ENCODE results near the gene FXYD1. TPM values are rescaled to one million over a fixed set of nuclear protein-coding genes. Genes with fewer than 3 reads are reported as not detected.

FXYD1 gene
- total and polyA plus RNA-seq, 2 donors (not counting 3 experiments of a cell fraction or from before 2014, with no cell fraction given), result not detected

GRCh38 chr19:35181387-35181786 lies 42.8 kb downstream of the FXYD1 start:
- H3K4me2 ChIP-seq (ENCODE audit: insufficient read depth, low read length), result no peak overlapping the region
- no peak overlapping the region for H3K4me3 ChIP-seq (replicated peaks in 1 of 3; ENCODE audit: insufficient read depth in 1 of 3, low read depth in 1 of 3, low read length in 3 of 3)
- no peaks in the 10 kb centered on the region for H4K20me1 ChIP-seq (replicated peaks; ENCODE audit: control insufficient read depth, extremely low read depth, insufficient read depth, low read length)
- peaks cover 0 to 4% of the 10 kb centered on the region in 2 experiments for H3K27me3 ChIP-seq (ENCODE audit: control insufficient read depth in 2 of 2, insufficient read depth in 2 of 2, low read length in 2 of 2)
- dilution Hi-C loops (cut with MboI; ENCODE audit: extremely low pct_ligation_motif_present, low sequenced_read_pairs), result no loop called here
- no TSS peak for BruUV-seq (replicated peaks)
- no peaks in the 10 kb centered on the region for H3K9me3 ChIP-seq (replicated peaks; ENCODE audit: control insufficient read depth, insufficient read depth, low read length)
- ChIA-PET CTCF (interaction anchor here (0.5 to 1.5 kb wide), 2 partner anchors 11 to 114 kb away, joined by 3 read pairs; no protein-coding TSS in a partner anchor), POLR2A (no interaction called here)
- H2AFZ ChIP-seq (ENCODE audit: low read depth, low read length), result no peak overlapping the region
- intact Hi-C loops (cut with micrococcal nuclease), result no loop called here
- no peak overlapping the region for H3K9ac ChIP-seq (replicated peaks; ENCODE audit: extremely low read depth, insufficient read depth, low read length)
- DNase-seq (ENCODE audit: low read depth, low spot score) (no peak), FAIRE-seq (no peak)
- no peaks in the 10 kb centered on the region for H3K9me1 ChIP-seq (replicated peaks; ENCODE audit: control insufficient read depth, extremely low read depth, insufficient read depth, low read length)
- peaks cover 4% of the 10 kb centered on the region for H3K4me1 ChIP-seq (ENCODE audit: control insufficient read depth, extremely low read depth, insufficient read depth, low read length)
- no peak overlapping the region for H3K27ac ChIP-seq (ENCODE audit: insufficient read depth, low read depth, low read length)
- no peaks in the 10 kb centered on the region for H3K36me3 ChIP-seq (ENCODE audit: control insufficient read depth in 2 of 2, extremely low read depth in 1 of 2, insufficient read depth in 2 of 2, low read length in 2 of 2)
- TF ChIP-seq FOS (IDR thresholded peaks at IDR 0.05; ENCODE audit: borderline replicate concordance, insufficient read depth, low read length) (no peak), JUN (IDR thresholded peaks at IDR 0.05; ENCODE audit: borderline replicate concordance, insufficient read depth, insufficient read length, low read depth) (no peak), EZH2 (IDR thresholded peaks at IDR 0.05; ENCODE audit: borderline replicate concordance, low read depth, low read length, severe bottlenecking) (no peak), POLR2A (IDR thresholded peaks at IDR 0.05; ENCODE audit: low read depth, low read length) (no peak), GATA2 (IDR thresholded peaks at IDR 0.05; ENCODE audit: insufficient read depth, insufficient read length, low read depth, low read length) (no peak), POLR2AphosphoS5 (IDR thresholded peaks at IDR 0.05; ENCODE audit: insufficient read depth, low read depth, low read length) (no peak), MYC (IDR thresholded peaks at IDR 0.05; ENCODE audit: low read depth, low read length) (no peak)
- TF ChIP-seq, protein P1, sequence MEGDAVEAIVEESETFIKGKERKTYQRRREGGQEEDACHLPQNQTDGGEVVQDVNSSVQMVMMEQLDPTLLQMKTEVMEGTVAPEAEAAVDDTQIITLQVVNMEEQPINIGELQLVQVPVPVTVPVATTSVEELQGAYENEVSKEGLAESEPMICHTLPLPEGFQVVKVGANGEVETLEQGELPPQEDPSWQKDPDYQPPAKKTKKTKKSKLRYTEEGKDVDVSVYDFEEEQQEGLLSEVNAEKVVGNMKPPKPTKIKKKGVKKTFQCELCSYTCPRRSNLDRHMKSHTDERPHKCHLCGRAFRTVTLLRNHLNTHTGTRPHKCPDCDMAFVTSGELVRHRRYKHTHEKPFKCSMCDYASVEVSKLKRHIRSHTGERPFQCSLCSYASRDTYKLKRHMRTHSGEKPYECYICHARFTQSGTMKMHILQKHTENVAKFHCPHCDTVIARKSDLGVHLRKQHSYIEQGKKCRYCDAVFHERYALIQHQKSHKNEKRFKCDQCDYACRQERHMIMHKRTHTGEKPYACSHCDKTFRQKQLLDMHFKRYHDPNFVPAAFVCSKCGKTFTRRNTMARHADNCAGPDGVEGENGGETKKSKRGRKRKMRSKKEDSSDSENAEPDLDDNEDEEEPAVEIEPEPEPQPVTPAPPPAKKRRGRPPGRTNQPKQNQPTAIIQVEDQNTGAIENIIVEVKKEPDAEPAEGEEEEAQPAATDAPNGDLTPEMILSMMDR (IDR thresholded peaks at IDR 0.05; ENCODE audit: extremely low read depth in 1 of 2, insufficient read depth in 1 of 2, low read depth in 1 of 2, low read length in 2 of 2), result no peak
- TF ChIP-seq, protein P2, sequence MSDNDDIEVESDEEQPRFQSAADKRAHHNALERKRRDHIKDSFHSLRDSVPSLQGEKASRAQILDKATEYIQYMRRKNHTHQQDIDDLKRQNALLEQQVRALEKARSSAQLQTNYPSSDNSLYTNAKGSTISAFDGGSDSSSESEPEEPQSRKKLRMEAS (IDR thresholded peaks at IDR 0.05; ENCODE audit: insufficient read depth, insufficient read length), result no peak
- no peaks in the 10 kb centered on the region for H3K79me2 ChIP-seq (ENCODE audit: control insufficient read depth, insufficient read depth, low read length)
